GM18508 (cell line): Measurements from ENCODE around the gene NUP62CL.
"Not testable (repeated sequence)": the region's sequence is repeated elsewhere in the genome, so short reads cannot be mapped to it uniquely, and the experiment has no call there.

Experiments
- ATAC-seq: cut with Tn5 transposase; IDR thresholded peaks from one replicate; pipeline ENCODE4 v1.9.1; 2021; ENCODE audit warnings: moderate number of reproducible peaks; ENCODE audit not compliant: insufficient read depth, unreplicated experiment

NUP62CL gene

GRCh38 chrX:107205770-107206696 lies at the start of gene NUP62CL, which contains the start of gene DNAAF6:
TSS of gene NUP62CL (minus strand) at chrX:107206433. CDS start at chrX:107175146, 31,287 bp downstream.
TSS of gene DNAAF6 (plus strand) at chrX:107206611. CDS start at chrX:107212876, 6,265 bp downstream.
- ATAC-seq, result peak; percentile 94

- ATAC-seq, result no peak
Observed at GRCh38 chrX:107228486-107228819, 22.2 kb upstream of the NUP62CL start.

- ATAC-seq, result no peak
Observed at GRCh38 chrX:107227780-107228485, 21.7 kb upstream of the NUP62CL start.

GRCh38 chrX:107226757-107227156 lies 20.5 kb upstream of the NUP62CL start:
- ATAC-seq, result no peak

- ATAC-seq, result no peak
Observed at GRCh38 chrX:107213477-107213876, 7.2 kb upstream of the NUP62CL start.

GRCh38 chrX:107207943-107208342 lies 1.7 kb upstream of the NUP62CL start:
- no peak for ATAC-seq

- no peak for ATAC-seq
Observed at GRCh38 chrX:107207089-107207488, 856 bp upstream of the NUP62CL start.

GRCh38 chrX:107206697-107207065 lies 448 bp upstream of the NUP62CL start:
- no peak for ATAC-seq

GRCh38 chrX:107204068-107204605 lies 2.1 kb downstream of the NUP62CL start:
- ATAC-seq, result no peak

- no peak for ATAC-seq
Observed at GRCh38 chrX:107199491-107199890, 6.7 kb downstream of the NUP62CL start.

- not testable (repeated sequence) for ATAC-seq
Observed at GRCh38 chrX:107198074-107198473, 8.2 kb downstream of the NUP62CL start.

- ATAC-seq, result no peak
Observed at GRCh38 chrX:107197319-107197718, 8.9 kb downstream of the NUP62CL start.

GRCh38 chrX:107171369-107172102 lies 34.7 kb downstream of the NUP62CL start:
- ATAC-seq, result no peak

- no peak for ATAC-seq
Observed at GRCh38 chrX:107168712-107169111, 37.5 kb downstream of the NUP62CL start.

GRCh38 chrX:107168257-107168656 lies 38.0 kb downstream of the NUP62CL start:
- no peak for ATAC-seq

GRCh38 chrX:107167163-107167921 lies 38.9 kb downstream of the NUP62CL start:
- no peak for ATAC-seq

GRCh38 chrX:107157618-107158017 lies 48.6 kb downstream of the NUP62CL start:
- not testable (repeated sequence) for ATAC-seq

- not testable (repeated sequence) for ATAC-seq
Observed at GRCh38 chrX:107155621-107156430, 50.4 kb downstream of the NUP62CL start.
